A549 (cell line): ENCODE data around the gene YIPF3. TPM values are rescaled to one million over a fixed set of nuclear protein-coding genes. Genes with fewer than 3 reads are reported as not detected.
"Not testable (repeated sequence)": the region's sequence is repeated elsewhere in the genome, so short reads cannot be mapped to it uniquely, and the experiment has no call there.

Experiments used
- ATAC-seq, 2 experiments: fragments of 200-7000 bp in 1 of 2; fragments of >200 bp in 1 of 2; cut with Nextera tagmentation in 1 of 2; cut with Tn5 transposase in 1 of 2; 3 replicates each; pipeline versions ENCODE4 v1.8.0 to v1.9.1; 2018 to 2020; ENCODE audit warnings: mild to moderate bottlenecking in 1 of 2, moderate library complexity in 1 of 2
- CTCF ChIA-PET: fragments of 300-600 bp; sonication (Branson Sonifier 250); formaldehyde crosslinking; extraction: SDS; loops from one replicate; lab custom pipeline; 2021; ENCODE audit warnings: antibody characterized with exemption, inconsistent platforms; lab: Yijun Ruan, JAX
- POLR2A ChIA-PET: fragments of 350-600 bp; formaldehyde crosslinking; extraction: SDS; loops from one replicate; lab custom pipeline; 2021; ENCODE audit warnings: antibody characterized with exemption, inconsistent platforms; lab: Yijun Ruan, JAX
- DNase-seq, 2 experiments: peaks; one replicate each; pipeline versions ENCODE4 v3.0.0 to v3.0.0-alpha.2; 2011 to 2016; ENCODE audit warnings: low read depth in 1 of 2, low spot score in 1 of 2
- FAIRE-seq: peaks from 2 replicates; lab custom pipeline; 2011; peaks lifted over from hg19 to GRCh38; lab: Jason Lieb, UNC
- H3K27ac ChIP-seq, 2 experiments: fragments of >200 bp; sonication (Bioruptor Twin); formaldehyde crosslinking; 3 replicates each; pipeline ENCODE4 v1.5.1; 2016 to 2017
- H3K4me1 ChIP-seq: fragments of >200 bp; sonication (Bioruptor Twin); formaldehyde crosslinking; 3 replicates; pipeline ENCODE4 v1.6.1; 2016
- H3K4me2 ChIP-seq: fragments of >200 bp; sonication (Bioruptor Twin); formaldehyde crosslinking; 3 replicates; pipeline ENCODE4 v1.6.1; 2016
- H3K4me3 ChIP-seq: fragments of >200 bp; sonication (Bioruptor Twin); formaldehyde crosslinking; 3 replicates; pipeline ENCODE4 v1.5.1; 2016
- H3K9me3 ChIP-seq: fragments of >200 bp; sonication (Bioruptor Twin); formaldehyde crosslinking; 3 replicates; pipeline ENCODE4 v1.6.1; 2016
- CBX2 ChIP-seq: fragments of 200-600 bp; sonication (generic); IDR thresholded peaks from 2 replicates; pipeline ENCODE4 v1.6.1; 2016; ENCODE audit warnings: low read depth, mild to moderate bottlenecking, borderline replicate concordance
- CBX8 ChIP-seq: fragments of 200-600 bp; sonication (generic); IDR thresholded peaks from 2 replicates; pipeline ENCODE4 v1.6.1; 2016
- EHF ChIP-seq: fragments of 250-450 bp; sonication (Bioruptor Pico); IDR thresholded peaks from 2 replicates; pipeline ENCODE4 v1.5.0; 2020; ENCODE audit warnings: mild to moderate bottlenecking
- FOSL2 ChIP-seq, 2 experiments: fragments of 450-650 bp in 1 of 2; fragments of >200 bp in 1 of 2; sonication (Bioruptor Twin) in 1 of 2; formaldehyde crosslinking; IDR thresholded peaks; 2 replicates each; pipeline versions ENCODE4 v1.5.0 to v1.6.1; 2016 to 2020; ENCODE audit warnings: mild to moderate bottlenecking in 1 of 2, moderate library complexity in 1 of 2
- GATA3 ChIP-seq: IDR thresholded peaks from 2 replicates; pipeline ENCODE4 v1.6.1; 2012; ENCODE audit warnings: borderline replicate concordance
- HEYL ChIP-seq: fragments of 250-450 bp; sonication (Bioruptor Pico); IDR thresholded peaks from 2 replicates; pipeline ENCODE4 v1.8.0; 2021; ENCODE audit warnings: mild to moderate bottlenecking, moderate library complexity
- MAX ChIP-seq: IDR thresholded peaks from 2 replicates; pipeline ENCODE4 v1.6.1; 2012
- NPAS2 ChIP-seq: fragments of 250-450 bp; sonication (Bioruptor Pico); IDR thresholded peaks from 2 replicates; pipeline ENCODE4 v1.8.0; 2022; ENCODE audit warnings: mild to moderate bottlenecking, moderate library complexity, borderline replicate concordance
- NR3C1 ChIP-seq: fragments of >200 bp; sonication (Bioruptor Twin); formaldehyde crosslinking; IDR thresholded peaks from 3 replicates; pipeline ENCODE4 v1.6.1; 2017
- PHF8 ChIP-seq: fragments of 200-600 bp; sonication (generic); IDR thresholded peaks from 2 replicates; pipeline ENCODE4 v1.6.1; 2016; ENCODE audit warnings: low read depth, mild to moderate bottlenecking, antibody characterized with exemption, moderate library complexity, borderline replicate concordance
- POLR2A ChIP-seq: IDR thresholded peaks from 2 replicates; pipeline ENCODE4 v1.6.1; 2012; ENCODE audit warnings: mild to moderate bottlenecking, low read length
- ZC3H11A ChIP-seq: fragments of 450-650 bp; IDR thresholded peaks from 2 replicates; pipeline ENCODE4 v1.6.1; 2014; ENCODE audit warnings: antibody characterized with exemption, mild to moderate bottlenecking
- ZFP36 ChIP-seq: fragments of 450-650 bp; IDR thresholded peaks from 2 replicates; pipeline ENCODE4 v1.6.1; 2014; ENCODE audit warnings: borderline replicate concordance; ENCODE audit not compliant: partially characterized antibody
- WGBS: methylation state at CpG from one replicate; pipeline ENCODE4 v1.1.6; 2017; ENCODE audit errors: missing lambda C conversion rate; 5-methylcytosine and 5-hydroxymethylcytosine counted together
- polyA plus RNA-seq, 4 experiments: library from polyadenylated mRNA; depleted of rRNA in 3 of 4; stranded (reverse); fragments of >200 nt; fragmentation: RNase III in 1 of 4; extraction: RNeasy Plus Mini Kit Qiagen cat#74134 plus additional on column Dnase treatment in 1 of 4; gene quantifications; 2 replicates in 3 of 4; 3 replicates in 1 of 4; pipeline ENCODE4 v1.2.3, GENCODE V29; 2011 to 2017
- TF ChIP-seq, protein P1 (sequence below): fragments of >200 bp; sonication (Bioruptor Twin); formaldehyde crosslinking; IDR thresholded peaks from 2 replicates; pipeline ENCODE4 v1.6.1; 2016
- TF ChIP-seq, protein P2 (sequence below): fragments of 200-600 bp; sonication (generic); IDR thresholded peaks from 2 replicates; pipeline ENCODE4 v1.6.1; 2016; ENCODE audit warnings: antibody characterized with exemption, mild to moderate bottlenecking, moderate library complexity

The YIPF3 gene
- polyA plus RNA-seq, 2 of the 4 experiments (the other 2 are of a cell fraction) = 63.4 to 108 TPM

- ATAC-seq (no peak), DNase-seq (no peak), FAIRE-seq (no peak)
- WGBS = 91% methylated on average over 8 of the region's 8 CpGs
- ChIA-PET CTCF (interaction anchor here (1.0 kb wide), 1 partner anchor 9 kb away, joined by 3 read pairs; no protein-coding TSS in a partner anchor), POLR2A (no interaction called here)
- H3K4me3 ChIP-seq = no peak overlapping the region
- no peak overlapping the region for H3K4me2 ChIP-seq
- TF ChIP-seq NR3C1 (no peak), POLR2A (no peak), NPAS2 (no peak), MAX (no peak), CBX2 (no peak)
- TF ChIP-seq, protein P1, sequence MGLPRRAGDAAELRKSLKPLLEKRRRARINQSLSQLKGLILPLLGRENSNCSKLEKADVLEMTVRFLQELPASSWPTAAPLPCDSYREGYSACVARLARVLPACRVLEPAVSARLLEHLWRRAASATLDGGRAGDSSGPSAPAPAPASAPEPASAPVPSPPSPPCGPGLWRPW = no peak
- TF ChIP-seq, protein P2, sequence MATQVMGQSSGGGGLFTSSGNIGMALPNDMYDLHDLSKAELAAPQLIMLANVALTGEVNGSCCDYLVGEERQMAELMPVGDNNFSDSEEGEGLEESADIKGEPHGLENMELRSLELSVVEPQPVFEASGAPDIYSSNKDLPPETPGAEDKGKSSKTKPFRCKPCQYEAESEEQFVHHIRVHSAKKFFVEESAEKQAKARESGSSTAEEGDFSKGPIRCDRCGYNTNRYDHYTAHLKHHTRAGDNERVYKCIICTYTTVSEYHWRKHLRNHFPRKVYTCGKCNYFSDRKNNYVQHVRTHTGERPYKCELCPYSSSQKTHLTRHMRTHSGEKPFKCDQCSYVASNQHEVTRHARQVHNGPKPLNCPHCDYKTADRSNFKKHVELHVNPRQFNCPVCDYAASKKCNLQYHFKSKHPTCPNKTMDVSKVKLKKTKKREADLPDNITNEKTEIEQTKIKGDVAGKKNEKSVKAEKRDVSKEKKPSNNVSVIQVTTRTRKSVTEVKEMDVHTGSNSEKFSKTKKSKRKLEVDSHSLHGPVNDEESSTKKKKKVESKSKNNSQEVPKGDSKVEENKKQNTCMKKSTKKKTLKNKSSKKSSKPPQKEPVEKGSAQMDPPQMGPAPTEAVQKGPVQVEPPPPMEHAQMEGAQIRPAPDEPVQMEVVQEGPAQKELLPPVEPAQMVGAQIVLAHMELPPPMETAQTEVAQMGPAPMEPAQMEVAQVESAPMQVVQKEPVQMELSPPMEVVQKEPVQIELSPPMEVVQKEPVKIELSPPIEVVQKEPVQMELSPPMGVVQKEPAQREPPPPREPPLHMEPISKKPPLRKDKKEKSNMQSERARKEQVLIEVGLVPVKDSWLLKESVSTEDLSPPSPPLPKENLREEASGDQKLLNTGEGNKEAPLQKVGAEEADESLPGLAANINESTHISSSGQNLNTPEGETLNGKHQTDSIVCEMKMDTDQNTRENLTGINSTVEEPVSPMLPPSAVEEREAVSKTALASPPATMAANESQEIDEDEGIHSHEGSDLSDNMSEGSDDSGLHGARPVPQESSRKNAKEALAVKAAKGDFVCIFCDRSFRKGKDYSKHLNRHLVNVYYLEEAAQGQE = no peak
- H3K27ac ChIP-seq = no peak overlapping the region
- no peaks in the 10 kb centered on the region for H3K9me3 ChIP-seq
- no peaks in the 10 kb centered on the region for H3K4me1 ChIP-seq
Observed at GRCh38 chr6:43541774-43542471, 25.2 kb upstream of the YIPF3 start.

DNA sequence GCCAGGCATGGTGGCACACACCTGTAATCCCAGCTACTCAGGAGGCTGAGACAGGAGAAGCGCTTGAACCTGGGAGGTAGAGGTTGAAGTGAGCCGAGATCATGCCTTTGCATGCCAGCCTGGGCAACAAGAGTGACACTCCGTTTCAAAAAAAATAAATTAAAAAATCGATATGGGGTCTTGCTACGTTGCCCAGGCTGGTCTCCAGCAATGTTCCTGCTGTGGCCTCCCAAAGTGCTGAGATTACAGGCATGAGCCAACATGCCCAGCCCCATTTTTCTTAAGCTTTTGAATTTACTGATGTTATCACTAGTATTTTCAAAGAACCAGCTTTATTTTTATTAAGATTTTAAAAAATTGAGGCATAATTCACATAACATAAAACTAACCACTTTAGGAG, 23.8 kb upstream of the YIPF3 start:
- Histone ChIP-seq H3K4me3 (no peak overlapping the region), H3K27ac (no peak overlapping the region), H3K4me1 (no peaks in the 10 kb centered on the region), H3K9me3 (no peaks in the 10 kb centered on the region), H3K4me2 (no peak overlapping the region)
- FAIRE-seq (no peak), DNase-seq (no peak), ATAC-seq (no peak)
- CTCF ChIA-PET = no interaction called here
- WGBS = 93% methylated on average over 5 of the region's 5 CpGs
- POLR2A ChIA-PET = no interaction called here
- no peak for TF ChIP-seq ZC3H11A
- TF ChIP-seq, protein P1 = no peak
- no peak for TF ChIP-seq CBX8
- no peak for TF ChIP-seq GATA3
- no peak for TF ChIP-seq PHF8
- no peak for TF ChIP-seq ZFP36
- no peak for TF ChIP-seq FOSL2 (IDR thresholded peaks at IDR 0.05)
- TF ChIP-seq FOSL2 (CRISPR knock-in tag; IDR thresholded peaks at IDR 0.05) = no peak
- no peak for TF ChIP-seq EHF
- TF ChIP-seq HEYL (CRISPR knock-in tag) = no peak

- CTCF ChIA-PET = interaction anchor here (1.6 kb wide), 1 partner anchor 32 kb away, joined by 4 read pairs; no protein-coding TSS in a partner anchor
- H3K4me3 ChIP-seq, FAIRE-seq, DNase-seq, H3K27ac ChIP-seq, ATAC-seq, H3K4me2 ChIP-seq, H3K9me3 ChIP-seq, H3K4me1 ChIP-seq, POLR2A ChIA-PET: not testable (repeated sequence)
- 95% methylated on average over 20 of the region's 20 CpGs for WGBS
Observed at GRCh38 chr6:43539409-43539808, 22.7 kb upstream of the YIPF3 start.

DNA sequence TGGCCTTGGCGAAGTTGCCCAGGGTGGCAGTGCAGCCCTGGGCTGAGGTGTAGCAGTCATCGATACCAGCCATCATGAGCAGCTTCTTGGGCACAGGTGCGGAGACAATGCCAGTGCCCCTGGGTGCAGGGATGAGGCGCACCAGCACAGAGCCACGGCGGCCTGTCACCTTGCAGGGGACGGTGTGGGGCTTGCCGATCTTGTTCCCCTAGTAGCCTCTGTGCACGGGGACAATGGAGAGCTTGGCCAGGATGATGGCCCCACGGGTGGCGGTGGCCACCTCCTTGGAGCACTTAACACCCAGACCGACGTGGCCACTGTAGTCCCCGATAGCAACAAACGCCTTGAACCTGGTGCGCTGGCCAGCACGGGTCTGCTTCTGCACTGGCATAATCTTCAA, 22.3 kb upstream of the YIPF3 start:
- ATAC-seq, POLR2A ChIA-PET, H3K4me2 ChIP-seq, H3K4me3 ChIP-seq, DNase-seq, FAIRE-seq, H3K27ac ChIP-seq, H3K9me3 ChIP-seq, H3K4me1 ChIP-seq: not testable (repeated sequence)
- CTCF ChIA-PET = interaction anchor here (1.6 kb wide), 1 partner anchor 32 kb away, joined by 4 read pairs; no protein-coding TSS in a partner anchor
- WGBS = 95% methylated on average over 7 of the region's 17 CpGs
